GM12878 (cell line): ENCODE measurements around the gene SLC66A1. TPM values are rescaled to one million over a fixed set of nuclear protein-coding genes. Genes with fewer than 3 reads are reported as not detected.

ENCODE experiments used
- ATAC-seq: fragments of 200-7000 bp; cut with Tn5 transposase; 3 replicates; pipeline ENCODE4 v1.9.1; 2020; ENCODE audit warnings: mild to moderate bottlenecking, moderate library complexity
- BruUV-seq: library from RNA; stranded (reverse); fragments of 400-500 nt; replicated peaks from 2 replicates; lab custom pipeline; 2021; lab: Mats Ljungman, UMichigan
- CTCF ChIA-PET: fragments of 300-600 bp; sonication (Branson Sonifier 250); formaldehyde crosslinking; extraction: SDS; loops from one replicate; lab custom pipeline; 2021; ENCODE audit warnings: inconsistent platforms; lab: Yijun Ruan, JAX
- POLR2A ChIA-PET: fragments of 350-600 bp; formaldehyde crosslinking; extraction: SDS; loops from one replicate; lab custom pipeline; 2021; ENCODE audit warnings: inconsistent platforms; lab: Charles Lee
- RAD21 ChIA-PET: fragments of 300-600 bp; sonication (Branson Sonifier 250); formaldehyde crosslinking; loops from one replicate; lab custom pipeline; 2023; ENCODE audit warnings: antibody characterized with exemption; ENCODE audit not compliant: unreplicated experiment; lab: Charles Lee
- SMC1A ChIA-PET: fragments of 300-600 bp; sonication (Branson Sonifier 250); formaldehyde crosslinking; loops from one replicate; lab custom pipeline; 2023; ENCODE audit not compliant: unreplicated experiment, uncharacterized antibody; lab: Charles Lee
- DNase-seq: peaks from one replicate; pipeline ENCODE4 v3.0.0-alpha.2; 2011; ENCODE audit warnings: low read depth, low spot score
- FAIRE-seq: peaks from 3 replicates; lab custom pipeline; 2011; peaks lifted over from hg19 to GRCh38; lab: Jason Lieb, UNC
- H2AFZ ChIP-seq: 2 replicates; pipeline ENCODE4 v1.6.0; 2011; ENCODE audit warnings: low read depth, low read length, control low read depth; ENCODE audit not compliant: control insufficient read depth
- H3K27ac ChIP-seq: 2 replicates; pipeline ENCODE4 v1.5.1; 2011; ENCODE audit warnings: control low read depth; ENCODE audit not compliant: control insufficient read depth, insufficient read depth
- H3K27me3 ChIP-seq, 2 experiments: replicated peaks in 1 of 2; 2 replicates each; pipeline versions ENCODE4 v1.6.0 to v1.6.1; 2011; ENCODE audit warnings: low read length in 1 of 2; ENCODE audit not compliant: control insufficient read depth in 2 of 2, insufficient read depth in 2 of 2
- H3K36me3 ChIP-seq, 2 experiments: 2 replicates each; pipeline ENCODE4 v1.5.1; 2011; ENCODE audit warnings: low read length in 1 of 2; ENCODE audit not compliant: control insufficient read depth in 2 of 2, insufficient read depth in 2 of 2
- H3K4me1 ChIP-seq: 2 replicates; pipeline ENCODE4 v1.6.1; 2011; ENCODE audit warnings: mild to moderate bottlenecking, low read length, moderate library complexity, mixed read lengths; ENCODE audit not compliant: control insufficient read depth, insufficient read depth
- H3K4me2 ChIP-seq: 2 replicates; pipeline ENCODE4 v1.6.0; 2011; ENCODE audit warnings: control low read depth; ENCODE audit not compliant: control insufficient read depth, insufficient read depth
- H3K4me3 ChIP-seq: fragments of 200-600 bp; sonication (generic); 2 replicates; pipeline ENCODE4 v1.5.1; 2016
- H3K79me2 ChIP-seq: 2 replicates; pipeline ENCODE4 v1.6.0; 2011; ENCODE audit warnings: low read length; ENCODE audit not compliant: control insufficient read depth, insufficient read depth
- H3K9ac ChIP-seq: 2 replicates; pipeline ENCODE4 v1.8.0; 2011; ENCODE audit warnings: low read length, control low read depth, mixed read lengths; ENCODE audit not compliant: control insufficient read depth, insufficient read depth
- H3K9me3 ChIP-seq: replicated peaks from 3 replicates; pipeline ENCODE4 v1.5.1; 2011; ENCODE audit warnings: mild to moderate bottlenecking, low read length; ENCODE audit not compliant: control insufficient read depth, insufficient read depth
- H4K20me1 ChIP-seq: 2 replicates; pipeline ENCODE4 v1.6.0; 2011; ENCODE audit not compliant: control insufficient read depth, insufficient read depth
- CEBPZ ChIP-seq: fragments of 150-350 bp; IDR thresholded peaks from 2 replicates; pipeline ENCODE4 v1.6.1; 2016; ENCODE audit warnings: low read depth, low read length
- FOXM1 ChIP-seq: IDR thresholded peaks from 2 replicates; pipeline ENCODE4 v1.6.1; 2012; ENCODE audit warnings: low read depth, mild to moderate bottlenecking, inconsistent platforms, low read length, moderate library complexity
- GATAD2B ChIP-seq: fragments of 450-650 bp; conservative IDR thresholded peaks from 2 replicates; pipeline ENCODE4 v1.6.1; 2017; ENCODE audit warnings: low read depth, mild to moderate bottlenecking, moderate library complexity
- PKNOX1 ChIP-seq: fragments of 450-650 bp; IDR thresholded peaks from 2 replicates; pipeline ENCODE4 v1.6.1; 2016; ENCODE audit warnings: mild to moderate bottlenecking
- SPI1 ChIP-seq: IDR thresholded peaks from 2 replicates; pipeline ENCODE4 v1.6.1; 2011; ENCODE audit warnings: low read depth, mild to moderate bottlenecking, low read length, moderate library complexity, borderline replicate concordance; ENCODE audit not compliant: insufficient read depth
- WRNIP1 ChIP-seq: IDR thresholded peaks from 2 replicates; pipeline ENCODE4 v1.6.1; 2011; ENCODE audit warnings: low read depth, low read length, improper control_type of control experiment, borderline replicate concordance
- YY1 ChIP-seq: IDR thresholded peaks from 2 replicates; pipeline ENCODE4 v1.6.1; 2011; ENCODE audit warnings: low read depth, mild to moderate bottlenecking, low read length
- ZBTB11 ChIP-seq: fragments of 450-650 bp; formaldehyde crosslinking; IDR thresholded peaks from 2 replicates; pipeline ENCODE4 v1.5.0; 2022; ENCODE audit warnings: mild to moderate bottlenecking, missing genetic modification characterization
- whole genome bisulfite sequencing: methylation state at CpG from one replicate; pipeline ENCODE4 v1.1.6; 2016; ENCODE audit warnings: low lambda C conversion rate; ENCODE audit not compliant: insufficient replicate concordance, insufficient coverage; ENCODE audit errors: missing lambda C conversion rate; 5-methylcytosine and 5-hydroxymethylcytosine counted together
- in situ Hi-C: fragments of 300-500 bp; cut with MboI; formaldehyde crosslinking; loops from 9 replicates; pipeline ENCODE4 v1.14.3; 2018; ENCODE audit warnings: mixed read lengths
- intact Hi-C: fragments of 100-400 bp; cut with micrococcal nuclease; formaldehyde crosslinking; loops from one replicate; pipeline ENCODE4 v1.14.2; 2022; ENCODE audit not compliant: unreplicated experiment
- polyA plus RNA-seq, 11 experiments: library from polyadenylated mRNA; depleted of rRNA in 4 of 11; unstranded in 6 of 11; stranded (reverse) in 5 of 11; fragments of >200 nt; fragmentation: Nextera tagmentation in 4 of 11; fragmentation: Illumina TruSeq in 1 of 11; extraction: Ambion mirVana in 4 of 11; extraction: Trizol in 1 of 11; gene quantifications; 1 replicate in 1 of 11; 2 replicates in 10 of 11; pipeline versions ENCODE4 v1.2.1 to v1.2.3, GENCODE V29; 2011 to 2016; ENCODE audit warnings: inconsistent platforms in 2 of 11, missing spikeins in 2 of 11, low read depth in 1 of 11
- total RNA-seq, 4 experiments: library from RNA; depleted of rRNA in 3 of 4; stranded (reverse); fragments of >200 nt in 3 of 4; fragmentation: Illumina TruSeq in 1 of 4; extraction: Trizol in 1 of 4; gene quantifications; 2 replicates each; pipeline versions ENCODE4 v1.2.1 to v1.2.3, GENCODE V29; 2013 to 2021
- TF ChIP-seq, protein P1 (sequence below): IDR thresholded peaks from 2 replicates; pipeline ENCODE4 v1.6.1; 2012; ENCODE audit warnings: low read depth, low read length, improper control_type of control experiment
- TF ChIP-seq, protein P2 (sequence below): IDR thresholded peaks from 2 replicates; pipeline ENCODE4 v1.6.1; 2012; ENCODE audit warnings: low read length, inconsistent platforms

The SLC66A1 gene
- total and polyA plus RNA-seq, 10 of the 15 experiments (the other 5 are each of a cell fraction or from before 2014, with no cell fraction given) = 0.58 to 22.0 (median 10.2) TPM

GRCh38 chr1:19315378-19316198, 3.5 kb downstream of the SLC66A1 start:
- ChIA-PET RAD21 (no interaction called here), CTCF (interaction anchor here (1.1 to 1.2 kb wide), 2 partner anchors 77 to 335 kb away, joined by 3 to 5 read pairs; no protein-coding TSS in a partner anchor), POLR2A (interaction anchor here (0.5 to 0.8 kb wide), 2 partner anchors 30 to 66 kb away, joined by 4 to 9 read pairs; no protein-coding TSS in a partner anchor), SMC1A (interaction anchor here (1.6 kb wide), 1 partner anchor 190 kb away, joined by 3 read pairs; no protein-coding TSS in a partner anchor)
- DNase-seq (peak; percentile 56), FAIRE-seq (peak; percentile 96), ATAC-seq (peak; percentile 56)
- Histone ChIP-seq H3K79me2 (peaks cover 22% of the 10 kb centered on the region), H3K36me3 (no peaks in the 10 kb centered on the region), H3K4me1 (peaks cover 46% of the 10 kb centered on the region), H3K9me3 (no peaks in the 10 kb centered on the region), H3K27me3 (no peaks in the 10 kb centered on the region), H3K4me3 (peak overlapping the region; percentile 32; the same call in 1 of the 2 replicates), H4K20me1 (no peaks in the 10 kb centered on the region; the same call in 1 of the 2 replicates), H2AFZ (peak overlapping the region; percentile 32), H3K9ac (no peak overlapping the region; the same call in 1 of the 2 replicates), H3K27ac (peak overlapping the region; percentile 80), H3K4me2 (peak overlapping the region; percentile 89)
- BruUV-seq = no TSS peak
- in situ Hi-C loops = no loop called here
- intact Hi-C loops = loop anchor here (10.0 kb wide), 2 partner anchors 169 to 339 kb away; partner anchors contain the start of gene CAPZB
- WGBS = 20% methylated on average over 16 of the region's 17 CpGs
- TF ChIP-seq ZBTB11 (CRISPR knock-in tag) = no peak
- TF ChIP-seq, protein P1, sequence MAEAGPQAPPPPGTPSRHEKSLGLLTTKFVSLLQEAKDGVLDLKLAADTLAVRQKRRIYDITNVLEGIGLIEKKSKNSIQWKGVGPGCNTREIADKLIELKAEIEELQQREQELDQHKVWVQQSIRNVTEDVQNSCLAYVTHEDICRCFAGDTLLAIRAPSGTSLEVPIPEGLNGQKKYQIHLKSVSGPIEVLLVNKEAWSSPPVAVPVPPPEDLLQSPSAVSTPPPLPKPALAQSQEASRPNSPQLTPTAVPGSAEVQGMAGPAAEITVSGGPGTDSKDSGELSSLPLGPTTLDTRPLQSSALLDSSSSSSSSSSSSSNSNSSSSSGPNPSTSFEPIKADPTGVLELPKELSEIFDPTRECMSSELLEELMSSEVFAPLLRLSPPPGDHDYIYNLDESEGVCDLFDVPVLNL = no peak
- TF ChIP-seq, protein P2, sequence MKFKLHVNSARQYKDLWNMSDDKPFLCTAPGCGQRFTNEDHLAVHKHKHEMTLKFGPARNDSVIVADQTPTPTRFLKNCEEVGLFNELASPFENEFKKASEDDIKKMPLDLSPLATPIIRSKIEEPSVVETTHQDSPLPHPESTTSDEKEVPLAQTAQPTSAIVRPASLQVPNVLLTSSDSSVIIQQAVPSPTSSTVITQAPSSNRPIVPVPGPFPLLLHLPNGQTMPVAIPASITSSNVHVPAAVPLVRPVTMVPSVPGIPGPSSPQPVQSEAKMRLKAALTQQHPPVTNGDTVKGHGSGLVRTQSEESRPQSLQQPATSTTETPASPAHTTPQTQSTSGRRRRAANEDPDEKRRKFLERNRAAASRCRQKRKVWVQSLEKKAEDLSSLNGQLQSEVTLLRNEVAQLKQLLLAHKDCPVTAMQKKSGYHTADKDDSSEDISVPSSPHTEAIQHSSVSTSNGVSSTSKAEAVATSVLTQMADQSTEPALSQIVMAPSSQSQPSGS = no peak
- no peak for TF ChIP-seq WRNIP1
- peak; percentile 76 for TF ChIP-seq GATAD2B
- TF ChIP-seq YY1 = 0 out of 2 replicates have a peak, but pooled peaks have one; percentile 37
- no peak for TF ChIP-seq CEBPZ
- peak; percentile 97 for TF ChIP-seq SPI1
- 0 out of 2 replicates have a peak, but pooled peaks have one; percentile 13 for TF ChIP-seq PKNOX1
- TF ChIP-seq FOXM1 = peak; percentile 36; the same call in 1 of the 2 replicates
